ENCODE data around the gene PRAMEF2.
"Not testable (repeated sequence)": the region's sequence is repeated elsewhere in the genome, so short reads cannot be mapped to it uniquely, and the experiment has no call there.

Gene PRAMEF2

DNA sequence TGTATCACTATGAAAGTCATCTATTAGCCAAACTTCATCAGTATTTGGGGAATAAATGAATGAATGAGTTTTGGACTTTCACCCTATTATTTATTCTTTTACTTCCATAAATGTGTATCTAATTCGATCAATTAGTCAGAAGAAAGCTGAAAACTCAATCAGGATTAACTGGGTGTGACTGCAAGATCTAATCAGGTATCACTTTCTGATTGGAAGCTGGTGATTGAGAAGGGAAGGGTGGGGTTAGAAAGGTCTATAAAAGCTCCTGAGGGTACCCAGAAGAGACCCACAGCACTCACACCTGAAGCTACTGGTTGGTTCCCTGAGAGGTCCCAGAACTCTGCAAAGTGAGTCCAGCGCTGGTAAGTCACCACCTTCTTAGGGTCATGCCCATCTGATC lies at the start of gene PRAMEF2:
PRAMEF2 (plus strand) TSS at position 301 of the 400 bp plus-strand sequence. CDS start 1,924 bp downstream, outside the sequence.
- not testable (repeated sequence) for DNase-seq

GRCh38 chr1:12809933-12810332 lies 47.0 kb upstream of the PRAMEF2 start:
- DNase-seq, result no peak

- DNase-seq, result no peak
These were observed 46.0 kb upstream of the PRAMEF2 start for GRCh38 chr1:12810691-12811408.

DNA sequence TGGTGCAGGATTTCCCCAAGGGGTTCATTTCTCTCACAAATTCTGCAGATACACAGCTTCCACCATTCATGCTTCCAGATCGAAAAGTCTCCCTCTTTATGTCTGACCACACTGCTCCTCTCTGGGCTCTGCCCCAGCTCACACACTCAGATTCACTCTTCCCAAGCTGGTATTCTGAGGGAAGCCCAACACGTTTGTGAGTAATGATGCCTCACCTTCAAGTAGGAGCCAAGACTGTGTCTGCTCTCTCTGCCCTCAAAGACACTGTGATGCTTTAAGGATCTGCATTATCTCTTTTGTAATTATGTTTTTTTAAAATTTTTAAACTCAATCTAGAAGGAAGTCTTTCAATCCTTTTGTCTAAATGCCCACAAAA lies 45.5 kb upstream of the PRAMEF2 start:
- DNase-seq, result no peak

- DNase-seq, result not testable (repeated sequence)
These were observed 37.8 kb upstream of the PRAMEF2 start for GRCh38 chr1:12819061-12819460.

- not testable (repeated sequence) for DNase-seq
These were observed 25.6 kb upstream of the PRAMEF2 start, which contains the start of gene PRAMEF11 for GRCh38 chr1:12831310-12831709. PRAMEF11 (minus strand) TSS chr1:12831410; CDS start chr1:12828789, 2,621 bp downstream.

GRCh38 chr1:12833251-12833650 lies 23.6 kb upstream of the PRAMEF2 start:
- DNase-seq, result not testable (repeated sequence)

- not testable (repeated sequence) for DNase-seq
These were observed 8.3 kb upstream of the PRAMEF2 start, which contains the start of gene HNRNPCL1 for GRCh38 chr1:12848620-12849019. HNRNPCL1 (minus strand) TSS chr1:12848720; CDS start chr1:12848289, 431 bp downstream.

DNA sequence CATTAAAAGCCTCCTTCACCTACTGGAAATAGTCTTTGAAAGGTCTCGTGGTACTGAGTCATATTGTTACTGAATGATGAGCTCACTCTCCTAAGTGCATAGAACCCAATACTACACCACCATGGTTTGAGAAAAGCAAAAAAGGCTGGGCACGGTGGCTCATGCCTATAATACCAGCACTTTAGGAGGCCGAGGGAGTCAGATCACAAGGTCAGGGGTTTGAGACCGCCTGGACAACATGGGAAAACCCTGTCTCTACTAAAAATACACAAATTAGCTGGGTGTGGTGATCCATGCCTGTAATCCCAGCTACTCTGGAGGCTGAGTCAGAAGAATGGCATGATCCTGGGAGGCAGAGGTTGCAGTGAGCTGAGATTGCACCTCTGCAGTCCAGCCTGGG lies 5.1 kb upstream of the PRAMEF2 start:
- no peak for DNase-seq

DNA sequence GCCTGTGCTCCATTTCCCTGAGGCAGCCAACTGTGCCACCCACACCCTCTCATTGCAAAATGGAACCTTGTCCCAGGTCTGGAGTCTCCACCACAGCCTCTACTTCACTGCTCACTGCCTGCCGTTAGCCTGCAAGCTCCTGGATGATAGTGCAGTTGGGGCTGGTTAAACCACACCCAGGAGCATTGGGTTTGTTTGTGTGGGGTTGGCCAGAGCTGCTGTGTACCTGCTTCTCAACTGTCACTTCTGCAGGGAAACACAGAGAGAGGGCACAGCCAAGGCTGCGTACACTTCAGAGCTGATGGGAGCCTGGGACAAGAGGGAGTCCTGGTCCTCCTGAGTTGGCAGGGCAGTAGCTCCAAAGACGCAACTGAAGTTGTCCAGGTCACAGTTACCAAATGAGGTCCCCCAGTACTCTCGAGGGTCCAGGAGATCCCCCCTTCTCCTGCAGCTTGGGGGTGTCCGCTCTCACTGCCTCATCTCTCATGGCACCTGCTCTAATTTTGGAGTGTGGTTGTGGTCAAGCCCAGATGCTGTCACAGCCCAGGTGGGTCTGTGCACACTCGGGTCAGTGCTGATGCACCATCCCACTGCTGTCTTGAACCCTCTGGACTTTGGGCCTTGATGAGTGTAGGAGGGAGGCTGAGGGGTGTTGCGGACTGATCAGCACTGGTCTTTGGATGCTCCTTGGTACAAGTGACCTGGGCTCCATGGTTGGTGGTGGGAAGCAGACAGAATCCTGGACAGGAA lies 6.4 kb downstream of the PRAMEF2 start:
- not testable (repeated sequence) for DNase-seq

DNA sequence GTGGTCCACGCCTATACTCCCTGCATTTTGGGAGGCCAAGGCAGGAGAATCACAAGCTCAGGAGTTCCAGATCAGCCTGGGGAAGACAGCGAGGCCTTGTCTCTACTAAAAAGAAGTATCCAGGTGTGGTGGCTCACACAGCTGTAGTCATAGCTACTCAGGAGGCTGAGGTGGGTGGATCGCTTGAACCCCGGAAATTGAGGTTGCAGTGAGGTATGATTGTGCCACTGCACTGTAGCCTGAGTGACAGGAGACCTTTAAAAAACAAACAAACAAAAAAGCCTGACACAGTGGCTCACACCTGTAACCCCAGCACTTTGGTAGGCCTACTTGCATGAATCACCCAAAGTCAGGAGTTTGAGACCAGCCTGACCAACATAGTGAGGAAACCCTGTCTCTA lies 21.6 kb downstream of the PRAMEF2 start:
- not testable (repeated sequence) for DNase-seq

DNA sequence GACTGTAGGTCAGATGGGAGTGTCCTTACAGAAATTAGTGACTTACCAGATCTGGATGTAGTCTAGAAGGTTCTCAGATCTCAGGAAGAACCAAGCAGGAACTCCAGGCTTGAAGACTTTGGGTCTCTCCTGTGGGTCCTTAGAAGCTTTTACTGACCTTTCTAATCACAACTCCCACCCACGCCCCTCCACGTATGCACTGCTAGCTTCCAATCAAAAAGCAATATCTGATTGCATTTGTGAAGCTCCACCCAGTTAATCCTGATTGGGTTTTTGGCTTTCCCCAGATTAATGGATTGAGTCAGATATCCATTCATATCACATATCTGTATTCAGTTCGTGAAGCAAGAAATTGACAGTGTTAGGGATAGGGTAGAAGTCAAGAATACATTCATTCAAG lies 29.2 kb downstream of the PRAMEF2 start, which contains the start of gene PRAMEF4:
PRAMEF4 (minus strand) TSS at position 101 of the 400 bp plus-strand sequence. CDS start 2,807 bp downstream, outside the sequence.
- not testable (repeated sequence) for DNase-seq

DNA sequence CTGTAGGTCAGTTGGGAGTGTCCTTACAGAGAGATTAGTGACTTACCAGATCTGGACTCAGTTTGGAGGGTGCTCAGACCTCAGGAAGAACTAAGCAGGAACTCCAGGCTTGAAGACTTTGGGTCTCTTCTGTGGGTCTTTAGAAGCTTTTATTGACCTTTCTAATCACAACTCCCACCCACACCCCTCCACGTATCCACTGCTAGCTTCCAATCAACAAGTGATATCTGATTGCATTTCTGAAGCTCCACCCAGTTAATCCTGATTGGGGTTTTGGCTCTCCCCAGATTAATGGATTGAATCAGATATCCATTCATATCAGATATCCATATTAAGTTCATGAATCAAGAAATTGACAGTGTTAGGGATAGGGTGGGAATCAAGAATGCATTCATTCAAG lies 41.3 kb downstream of the PRAMEF2 start, which contains the start of gene PRAMEF10:
PRAMEF10 (minus strand) TSS at position 101 of the 400 bp plus-strand sequence. CDS start 2,423 bp downstream, outside the sequence.
- not testable (repeated sequence) for DNase-seq

GRCh38 chr1:12899186-12899585 lies 42.3 kb downstream of the PRAMEF2 start:
- DNase-seq, result not testable (repeated sequence)

DNA sequence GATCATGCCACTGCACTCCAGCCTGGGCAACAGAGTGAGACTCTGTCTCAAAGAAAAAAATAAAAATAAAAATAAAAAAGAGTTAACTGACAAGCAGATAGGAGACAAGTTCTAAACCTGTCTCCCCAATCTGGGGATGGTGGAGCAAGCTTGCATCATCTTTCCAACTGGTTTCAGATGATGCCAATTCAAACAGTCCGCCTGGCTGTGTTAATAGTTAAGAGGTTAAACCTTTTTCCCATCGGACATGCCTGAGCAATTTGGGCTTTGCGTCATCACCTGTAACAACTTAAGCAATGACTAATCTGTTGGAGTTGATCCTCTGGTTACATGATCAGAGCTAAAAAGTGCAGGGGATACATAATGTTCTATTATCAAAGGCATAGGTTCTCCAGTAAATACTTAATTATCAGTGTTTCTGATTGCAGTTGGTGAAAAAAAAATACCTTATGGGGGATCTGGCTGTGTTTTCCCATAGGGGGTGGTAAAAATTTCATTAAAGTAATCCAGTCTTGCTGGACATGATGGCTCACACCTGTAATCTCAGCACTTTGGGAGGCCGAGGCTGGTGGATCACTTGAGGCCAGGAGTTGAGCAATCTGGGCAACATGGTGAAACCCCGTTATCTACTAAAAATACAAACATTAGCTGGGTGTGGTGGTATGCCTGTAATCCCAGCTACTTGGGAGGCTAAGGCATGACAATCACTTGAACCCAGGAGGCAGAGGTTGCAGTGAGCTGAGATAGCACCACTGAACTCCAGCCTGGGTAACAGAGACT lies 47.1 kb downstream of the PRAMEF2 start:
- DNase-seq, result not testable (repeated sequence)

All from NCI-H446 (cell line).